B cell (primary cell): ENCODE results near the gene SCAMP3. TPM values are rescaled to one million over a fixed set of nuclear protein-coding genes. Genes with fewer than 3 reads are reported as not detected.

Experiments used
- ATAC-seq: fragments of 200-7000 bp; cut with Tn5 transposase; one replicate; pipeline ENCODE4 v1.10.0; 2021; ENCODE audit warnings: low read depth, mild to moderate bottlenecking, moderate number of reproducible peaks, moderate library complexity
- CTCF ChIA-PET: fragments of 350-600 bp; sonication (Branson Sonifier 250); formaldehyde crosslinking; loops from one replicate; lab custom pipeline; 2021; ENCODE audit warnings: antibody characterized with exemption, inconsistent platforms; lab: Charles Lee
- POLR2A ChIA-PET: fragments of 350-600 bp; sonication (Branson Sonifier 250); formaldehyde crosslinking; loops from one replicate; lab custom pipeline; 2021; ENCODE audit warnings: antibody characterized with exemption; lab: Charles Lee
- DNase-seq: peaks from one replicate; pipeline ENCODE4 v3.0.0; 2013
- H2AFZ ChIP-seq: 2 replicates; pipeline ENCODE4 v1.6.1; 2012; ENCODE audit warnings: mild to moderate bottlenecking, low read depth, low read length; ENCODE audit not compliant: insufficient read depth, poor library complexity, severe bottlenecking
- H3K27ac ChIP-seq, 2 donors: 1 replicate in 1 of 2; 2 replicates in 1 of 2; pipeline ENCODE4 v1.5.1; 2012 to 2013; ENCODE audit warnings: low read length in 2 of 2, mild to moderate bottlenecking in 2 of 2, moderate library complexity in 1 of 2
- H3K27me3 ChIP-seq, 4 experiments: fragments of 200-600 bp in 1 of 4; sonication (generic) in 1 of 4; replicated peaks in 1 of 4; 1 replicate in 2 of 4; 2 replicates in 2 of 4; pipeline versions ENCODE4 v1.6.1 to v1.7.0; 2013 to 2016; ENCODE audit warnings: low read length in 3 of 4, mild to moderate bottlenecking in 2 of 4, mixed read lengths in 1 of 4, moderate library complexity in 1 of 4; ENCODE audit not compliant: insufficient read depth in 4 of 4, control insufficient read depth in 3 of 4; ENCODE audit errors: control extremely low read depth in 1 of 4
- H3K36me3 ChIP-seq, 2 experiments: replicated peaks in 1 of 2; 1 replicate in 1 of 2; 2 replicates in 1 of 2; pipeline versions ENCODE4 v1.6.1 to v1.7.1; 2013; ENCODE audit warnings: low read length in 1 of 2; ENCODE audit not compliant: insufficient read depth in 2 of 2, control insufficient read depth in 1 of 2; ENCODE audit errors: control extremely low read depth in 1 of 2, extremely low read depth in 1 of 2
- H3K4me1 ChIP-seq, 2 donors: fragments of 200-600 bp in 1 of 2; sonication (generic) in 1 of 2; 1 replicate in 1 of 2; 2 replicates in 1 of 2; pipeline versions ENCODE4 v1.5.1 to v1.6.1; 2013 to 2017; ENCODE audit warnings: low read length in 2 of 2; ENCODE audit not compliant: control insufficient read depth in 2 of 2, insufficient read depth in 2 of 2
- H3K4me2 ChIP-seq: replicated peaks from 2 replicates; pipeline ENCODE3; 2012; ENCODE audit warnings: mild to moderate bottlenecking, low read depth, low read length; ENCODE audit not compliant: poor library complexity, severe bottlenecking
- H3K4me3 ChIP-seq, 5 experiments: fragments of 200-600 bp in 1 of 5; sonication (generic) in 1 of 5; 1 replicate in 3 of 5; 2 replicates in 2 of 5; pipeline versions ENCODE4 v1.5.1 to v1.7.0; 2011 to 2016; ENCODE audit warnings: low read length in 4 of 5, mild to moderate bottlenecking in 4 of 5, low read depth in 2 of 5, control low read depth in 1 of 5, moderate library complexity in 1 of 5; ENCODE audit not compliant: insufficient read depth in 1 of 5; ENCODE audit errors: control extremely low read depth in 1 of 5, extremely low read depth in 1 of 5
- H3K79me2 ChIP-seq: fragments of 200-600 bp; sonication (generic); one replicate; pipeline ENCODE4 v1.6.0; 2016; ENCODE audit warnings: low read length; ENCODE audit not compliant: control insufficient read depth, insufficient read depth
- H3K9ac ChIP-seq: fragments of 200-600 bp; sonication (generic); 2 replicates; pipeline ENCODE4 v1.6.1; 2017; ENCODE audit warnings: mild to moderate bottlenecking, low read length, moderate library complexity
- H3K9me3 ChIP-seq, 3 donors: one replicate each; pipeline versions ENCODE4 v1.6.1 to v1.7.1; 2013; ENCODE audit warnings: low read length in 2 of 3; ENCODE audit not compliant: control insufficient read depth in 2 of 3, insufficient read depth in 1 of 3; ENCODE audit errors: control extremely low read depth in 1 of 3
- H4K20me1 ChIP-seq: 2 replicates; pipeline ENCODE4 v1.6.0; 2012; ENCODE audit warnings: mild to moderate bottlenecking, low read length; ENCODE audit not compliant: insufficient read depth, control insufficient read depth, poor library complexity, severe bottlenecking
- H3K27ac Mint-ChIP-seq: one replicate; pipeline ENCODE4 v1.8.0; 2021; ENCODE audit warnings: mixed read lengths
- H3K27me3 Mint-ChIP-seq: one replicate; pipeline ENCODE4 v1.8.0; 2021; ENCODE audit warnings: mixed read lengths
- H3K4me1 Mint-ChIP-seq: one replicate; pipeline ENCODE4 v1.8.0; 2021; ENCODE audit warnings: mixed read lengths
- H3K4me3 Mint-ChIP-seq: one replicate; pipeline ENCODE4 v1.8.0; 2021; ENCODE audit warnings: mixed read lengths
- H3K9me3 Mint-ChIP-seq: one replicate; pipeline ENCODE4 v1.8.0; 2022; ENCODE audit warnings: mixed read lengths; ENCODE audit not compliant: insufficient read depth
- CTCF ChIP-seq: fragments of 200-600 bp; IDR thresholded peaks from one replicate; pipeline ENCODE4 v1.8.0; 2022; ENCODE audit warnings: antibody characterized with exemption, mild to moderate bottlenecking
- EZH2 ChIP-seq: IDR thresholded peaks from 2 replicates; pipeline ENCODE4 v1.6.1; 2012; ENCODE audit warnings: borderline replicate concordance, low read depth, mild to moderate bottlenecking, moderate library complexity, low read length; ENCODE audit not compliant: insufficient read depth, poor library complexity, severe bottlenecking
- WGBS: methylation state at CpG from one replicate; pipeline ENCODE4 v1.1.5; 2013; ENCODE audit warnings: missing lambda C conversion rate; ENCODE audit not compliant: insufficient coverage; 5-methylcytosine and 5-hydroxymethylcytosine counted together
- intact Hi-C: fragments of 100-400 bp; cut with micrococcal nuclease; formaldehyde crosslinking; loops from one replicate; pipeline ENCODE4 v1.10.0; 2022
- polyA plus RNA-seq: library from polyadenylated mRNA; depleted of rRNA; stranded (reverse); fragments of >200 nt; gene quantifications from 2 replicates; pipeline ENCODE4 v1.2.3, GENCODE V29; 2012
- total RNA-seq, 2 donors: library from RNA; stranded (reverse); fragments of 120-200 nt in 1 of 2; gene quantifications; 1 replicate in 1 of 2; 2 replicates in 1 of 2; pipeline versions ENCODE4 v1.2.3 to v1.2.4, GENCODE V29; 2013 to 2022

Gene SCAMP3
- total and polyA plus RNA-seq, 2 donors (not counting 1 experiment from before 2014, with no cell fraction given), result 79.8 to 107 TPM

GRCh38 chr1:155263067-155263466 is 907 bp upstream of the SCAMP3 start:
- no peak overlapping the region for H2AFZ ChIP-seq
- H3K27ac ChIP-seq, result peak overlapping the region in 1 of 2 donors; percentile 73
- CTCF ChIA-PET, result interaction anchor here (5.7 kb wide), 1 partner anchor 12 kb away, joined by 41 read pairs; no protein-coding TSS in a partner anchor
- peaks cover 2 to 53% of the 10 kb centered on the region in 2 experiments for H3K36me3 ChIP-seq
- H3K9me3 Mint-ChIP-seq, result no peaks in the 10 kb centered on the region
- peaks cover 14 to 25% of the 10 kb centered on the region in 2 donors for H3K4me1 ChIP-seq
- intact Hi-C loops, result loop anchor here (2.0 to 5.0 kb wide), 2 partner anchors 299 to 648 kb away; partner anchors contain the start of genes ASH1L and RIT1
- H3K27ac Mint-ChIP-seq, result peak overlapping the region; percentile 91
- H3K9ac ChIP-seq, result no peak overlapping the region
- no peaks in the 10 kb centered on the region for H3K9me3 ChIP-seq
- POLR2A ChIA-PET, result no interaction called here
- peaks cover 14% of the 10 kb centered on the region for H4K20me1 ChIP-seq
- peak overlapping the region; percentile 89 for H3K4me3 Mint-ChIP-seq
- no peak for ATAC-seq
- H3K27me3 ChIP-seq, result no peaks in the 10 kb centered on the region
- H3K4me3 ChIP-seq, result no peak overlapping the region
- TF ChIP-seq EZH2 (no peak), CTCF (no peak)
- H3K4me1 Mint-ChIP-seq, result peaks cover 27% of the 10 kb centered on the region
- DNase-seq, result no peak
- no peak overlapping the region for H3K4me2 ChIP-seq
- no peaks in the 10 kb centered on the region for H3K27me3 Mint-ChIP-seq
- peaks cover 19% of the 10 kb centered on the region for H3K79me2 ChIP-seq
- 96% methylated on average over 9 of the region's 11 CpGs for WGBS

- no peak for DNase-seq
- ChIA-PET POLR2A (interaction anchor here (0.6 to 2.3 kb wide), 6 partner anchors 9 to 596 kb away, joined by 4 to 18 read pairs (median 6); partner anchors contain the start of genes CLK2 and GON4L), CTCF (interaction anchor here (1.0 to 4.3 kb wide), 9 partner anchors 11 to 68 kb away, joined by 3 to 71 read pairs (median 4); partner anchors contain the start of genes CLK2, FDPS, RUSC1 and THBS3)
- Histone ChIP-seq H3K27me3 (no peaks in the 10 kb centered on the region), H3K4me1 (peaks cover 14 to 25% of the 10 kb centered on the region in 2 donors), H3K27ac (peak overlapping the region; percentile 50 to 73), H2AFZ (peak overlapping the region; percentile 79), H3K9ac (peak overlapping the region; percentile 84), H3K4me3 (peak overlapping the region; percentile 62 to 96 (median 86)), H3K36me3 (peaks cover 2 to 50% of the 10 kb centered on the region in 2 experiments), H3K9me3 (no peaks in the 10 kb centered on the region), H4K20me1 (peaks cover 14% of the 10 kb centered on the region), H3K79me2 (peaks cover 19% of the 10 kb centered on the region), H3K4me2 (peak overlapping the region; percentile 87)
- Mint-ChIP-seq H3K9me3 (no peaks in the 10 kb centered on the region), H3K4me1 (peaks cover 34% of the 10 kb centered on the region), H3K4me3 (peak overlapping the region; percentile 89), H3K27ac (peak overlapping the region; percentile 91), H3K27me3 (no peaks in the 10 kb centered on the region)
- peak; percentile 2 for ATAC-seq
- 0% methylated on average over 9 of the region's 9 CpGs for WGBS
- intact Hi-C loops, result loop anchor here (5.0 kb wide), 1 partner anchor 301 kb away; the partner anchor contains the start of gene ASH1L
- no peak for TF ChIP-seq CTCF
- TF ChIP-seq EZH2, result no peak
Observed at GRCh38 chr1:155261493-155261851, 688 bp downstream of the SCAMP3 start.
